SK-N-MC (cell line): ENCODE measurements around the gene AGPAT2.

ENCODE experiments used
- DNase-seq: peaks from one replicate; pipeline ENCODE4 v3.0.0-alpha.2; 2011; ENCODE audit warnings: low read depth, low spot score
- H3K27ac ChIP-seq: fragments of 200-600 bp; sonication (generic); 2 replicates; pipeline ENCODE4 v1.5.1; 2016; ENCODE audit warnings: mixed run types
- H3K36me3 ChIP-seq: fragments of 200-600 bp; sonication (generic); 2 replicates; pipeline ENCODE4 v1.6.1; 2017; ENCODE audit warnings: antibody characterized with exemption, low read length, mixed read lengths; ENCODE audit not compliant: insufficient read depth
- H3K4me3 ChIP-seq: fragments of 200-600 bp; sonication (generic); 2 replicates; pipeline ENCODE4 v1.5.1; 2016
- H3K9ac ChIP-seq: fragments of 200-600 bp; sonication (generic); 2 replicates; pipeline ENCODE4 v1.8.0; 2017; ENCODE audit warnings: mixed run types, mixed read lengths; ENCODE audit not compliant: insufficient read length
- H3K9me3 ChIP-seq: fragments of 200-600 bp; sonication (generic); 2 replicates; pipeline ENCODE4 v1.6.1; 2017; ENCODE audit warnings: low read depth, mild to moderate bottlenecking, antibody characterized with exemption, low read length, moderate library complexity, mixed read lengths
- EZH2 ChIP-seq: fragments of 200-600 bp; sonication (generic); IDR thresholded peaks from one replicate; pipeline ENCODE4 v1.6.1; 2017; ENCODE audit warnings: antibody characterized with exemption
- FOXP2 ChIP-seq: optimal IDR thresholded peaks from 2 replicates; pipeline ENCODE3; 2011; ENCODE audit warnings: mild to moderate bottlenecking, moderate library complexity; ENCODE audit not compliant: insufficient read depth; ENCODE audit errors: extremely low read length, control extremely low read depth
- POLR2AphosphoS5 ChIP-seq: IDR thresholded peaks from 2 replicates; pipeline ENCODE4 v1.6.1; 2012; ENCODE audit warnings: mild to moderate bottlenecking, low read depth, low read length, borderline replicate concordance

AGPAT2 gene

GRCh38 chr9:136653323-136654079, 33.8 kb downstream of the AGPAT2 start:
- H3K27ac ChIP-seq, result no peak overlapping the region
- H3K9me3 ChIP-seq, result no peaks in the 10 kb centered on the region
- no peak for TF ChIP-seq EZH2
- TF ChIP-seq POLR2AphosphoS5, result no peak
- TF ChIP-seq FOXP2, result no peak
- H3K4me3 ChIP-seq, result no peak overlapping the region
- no peak for DNase-seq
- no peaks in the 10 kb centered on the region for H3K36me3 ChIP-seq
- no peak overlapping the region for H3K9ac ChIP-seq

- no peaks in the 10 kb centered on the region for H3K9me3 ChIP-seq
- no peak overlapping the region for H3K27ac ChIP-seq
- no peaks in the 10 kb centered on the region for H3K36me3 ChIP-seq
- no peak overlapping the region for H3K4me3 ChIP-seq
- H3K9ac ChIP-seq, result no peak overlapping the region
- DNase-seq, result no peak
- no peak for TF ChIP-seq POLR2AphosphoS5
- no peak for TF ChIP-seq FOXP2
- no peak for TF ChIP-seq EZH2
These were observed 35.4 kb downstream of the AGPAT2 start for GRCh38 chr9:136651860-136652259.

GRCh38 chr9:136650648-136651047, 36.6 kb downstream of the AGPAT2 start:
- DNase-seq, result no peak
- Histone ChIP-seq H3K9ac (no peak overlapping the region), H3K27ac (0 out of 2 replicates have a peak overlapping the region, but pooled peaks have one; percentile 46)

GRCh38 chr9:136650021-136650420, 37.2 kb downstream of the AGPAT2 start:
- H3K4me3 ChIP-seq, result no peak overlapping the region
- H3K9ac ChIP-seq, result no peak overlapping the region
- TF ChIP-seq FOXP2 (no peak), POLR2AphosphoS5 (no peak), EZH2 (no peak)
- no peak overlapping the region for H3K27ac ChIP-seq
- H3K9me3 ChIP-seq, result no peaks in the 10 kb centered on the region
- no peak for DNase-seq
- H3K36me3 ChIP-seq, result no peaks in the 10 kb centered on the region

More at GRCh38 chr9:136650648-136651047, 36.6 kb downstream of the AGPAT2 start:
- TF ChIP-seq FOXP2 (no peak), POLR2AphosphoS5 (no peak), EZH2 (no peak)
- Histone ChIP-seq H3K9me3 (no peaks in the 10 kb centered on the region), H3K36me3 (no peaks in the 10 kb centered on the region), H3K4me3 (no peak overlapping the region)

GRCh38 chr9:136648751-136649150, 38.5 kb downstream of the AGPAT2 start:
- Histone ChIP-seq H3K9me3 (no peaks in the 10 kb centered on the region), H3K27ac (no peak overlapping the region), H3K36me3 (no peaks in the 10 kb centered on the region), H3K9ac (no peak overlapping the region), H3K4me3 (no peak overlapping the region)
- no peak for DNase-seq
- TF ChIP-seq EZH2, result no peak
- TF ChIP-seq FOXP2, result no peak
- no peak for TF ChIP-seq POLR2AphosphoS5

GRCh38 chr9:136646827-136647711, 40.2 kb downstream of the AGPAT2 start:
- H3K27ac ChIP-seq, result no peak overlapping the region
- no peak overlapping the region for H3K4me3 ChIP-seq
- DNase-seq, result no peak
- no peak overlapping the region for H3K9ac ChIP-seq
- H3K9me3 ChIP-seq, result no peaks in the 10 kb centered on the region
- TF ChIP-seq EZH2 (no peak), POLR2AphosphoS5 (no peak), FOXP2 (no peak)
- no peaks in the 10 kb centered on the region for H3K36me3 ChIP-seq

GRCh38 chr9:136645903-136646754, 41.1 kb downstream of the AGPAT2 start:
- H3K36me3 ChIP-seq, result no peaks in the 10 kb centered on the region
- no peak overlapping the region for H3K9ac ChIP-seq
- H3K4me3 ChIP-seq, result no peak overlapping the region
- DNase-seq, result no peak
- no peaks in the 10 kb centered on the region for H3K9me3 ChIP-seq
- no peak overlapping the region for H3K27ac ChIP-seq
- no peak for TF ChIP-seq FOXP2
- TF ChIP-seq POLR2AphosphoS5, result no peak
- no peak for TF ChIP-seq EZH2

GRCh38 chr9:136645352-136645902, 41.8 kb downstream of the AGPAT2 start:
- Histone ChIP-seq H3K36me3 (no peaks in the 10 kb centered on the region), H3K27ac (no peak overlapping the region), H3K9me3 (no peaks in the 10 kb centered on the region), H3K9ac (no peak overlapping the region), H3K4me3 (no peak overlapping the region)
- DNase-seq, result no peak
- TF ChIP-seq EZH2 (no peak), POLR2AphosphoS5 (no peak), FOXP2 (no peak)
